H1 (cell line): ENCODE measurements around the gene ADCY2. TPM values are rescaled to one million over a fixed set of nuclear protein-coding genes. Genes with fewer than 3 reads are reported as not detected.

ENCODE experiments used
- CTCF ChIA-PET: fragments of 300-600 bp; sonication (Branson Sonifier 250); formaldehyde crosslinking; loops from one replicate; lab custom pipeline; 2021; ENCODE audit not compliant: partially characterized antibody; lab: Charles Lee
- POLR2A ChIA-PET: fragments of 300-600 bp; sonication (Branson Sonifier 250); formaldehyde crosslinking; loops from one replicate; lab custom pipeline; 2021; ENCODE audit warnings: inconsistent platforms; ENCODE audit not compliant: partially characterized antibody; lab: Charles Lee
- DNase-seq, 2 experiments: peaks; one replicate each; pipeline versions ENCODE4 v3.0.0 to v3.0.0-alpha.2; 2010 to 2022; ENCODE audit warnings: low spot score in 2 of 2, low read depth in 1 of 2, mixed read lengths in 1 of 2
- FAIRE-seq: peaks from 2 replicates; lab custom pipeline; 2011; peaks lifted over from hg19 to GRCh38; lab: Jason Lieb, UNC
- H2AFZ ChIP-seq: 2 replicates; pipeline ENCODE4 v1.8.1; 2012; ENCODE audit warnings: low read length, inconsistent platforms
- H2AK5ac ChIP-seq: 2 replicates; pipeline ENCODE4 v1.6.1; 2013; ENCODE audit warnings: low read depth, low read length
- H2BK120ac ChIP-seq: replicated peaks from 2 replicates; pipeline ENCODE3; 2013; ENCODE audit warnings: low read depth, low read length, inconsistent platforms
- H2BK12ac ChIP-seq: 2 replicates; pipeline ENCODE4 v1.6.1; 2013; ENCODE audit warnings: low read depth, low read length
- H2BK15ac ChIP-seq: 2 replicates; pipeline ENCODE4 v1.6.1; 2013; ENCODE audit warnings: low read length
- H2BK20ac ChIP-seq: 2 replicates; pipeline ENCODE4 v1.6.1; 2013; ENCODE audit warnings: low read length
- H2BK5ac ChIP-seq: 2 replicates; pipeline ENCODE4 v1.6.1; 2013; ENCODE audit warnings: low read depth, low read length
- H3K14ac ChIP-seq: 2 replicates; pipeline ENCODE4 v1.6.1; 2013; ENCODE audit warnings: inconsistent platforms; ENCODE audit not compliant: insufficient read length
- H3K18ac ChIP-seq: 2 replicates; pipeline ENCODE4 v1.6.1; 2013; ENCODE audit warnings: low read length; ENCODE audit errors: extremely low read depth
- H3K23ac ChIP-seq: 2 replicates; pipeline ENCODE4 v1.6.1; 2013; ENCODE audit warnings: inconsistent platforms; ENCODE audit not compliant: insufficient read length
- H3K23me2 ChIP-seq: 2 replicates; pipeline ENCODE4 v1.6.1; 2013; ENCODE audit warnings: low read depth, low read length
- H3K27ac ChIP-seq: 2 replicates; pipeline ENCODE4 v1.6.1; 2011; ENCODE audit warnings: low read depth, low read length, inconsistent platforms
- H3K27me3 ChIP-seq, 4 experiments: replicated peaks in 1 of 4; 1 replicate in 1 of 4; 2 replicates in 3 of 4; pipeline versions ENCODE4 v1.6.1 to v1.8.1; 2011 to 2013; ENCODE audit warnings: low read length in 3 of 4, mild to moderate bottlenecking in 3 of 4, inconsistent platforms in 2 of 4, mixed read lengths in 2 of 4, moderate library complexity in 1 of 4; ENCODE audit not compliant: control insufficient read depth in 3 of 4, insufficient read depth in 3 of 4; ENCODE audit errors: extremely low read depth in 1 of 4
- H3K36me3 ChIP-seq, 4 experiments: 2 replicates each; pipeline versions ENCODE4 v1.6.1 to v1.8.1; 2011 to 2013; ENCODE audit warnings: mild to moderate bottlenecking in 4 of 4, low read length in 3 of 4, moderate library complexity in 2 of 4, control low read depth in 1 of 4, inconsistent platforms in 1 of 4; ENCODE audit not compliant: insufficient read depth in 4 of 4, control insufficient read depth in 2 of 4
- H3K4ac ChIP-seq: replicated peaks from 2 replicates; pipeline ENCODE3; 2013; ENCODE audit warnings: low read length, low read depth, mixed read lengths, inconsistent platforms; ENCODE audit not compliant: insufficient read length
- H3K4me1 ChIP-seq, 4 experiments: replicated peaks in 1 of 4; 1 replicate in 1 of 4; 2 replicates in 3 of 4; pipeline versions ENCODE4 v1.6.1 to v1.8.1; 2011 to 2013; ENCODE audit warnings: low read length in 3 of 4, inconsistent platforms in 2 of 4, mixed read lengths in 1 of 4; ENCODE audit not compliant: insufficient read depth in 4 of 4, control insufficient read depth in 3 of 4
- H3K4me2 ChIP-seq, 2 experiments: 2 replicates each; pipeline versions ENCODE4 v1.6.1 to v1.8.1; 2011 to 2013; ENCODE audit warnings: low read depth in 2 of 2, low read length in 2 of 2, control low read depth in 1 of 2, inconsistent platforms in 1 of 2, mild to moderate bottlenecking in 1 of 2; ENCODE audit not compliant: insufficient read depth in 1 of 2
- H3K4me3 ChIP-seq, 4 experiments: fragments of 200-600, 300-600 bp in 1 of 4; sonication (generic), shearing (Covaris generic), sonication (Bioruptor Twin) in 1 of 4; 2 replicates each; pipeline versions ENCODE4 v1.5.1 to v1.8.1; 2011 to 2016; ENCODE audit warnings: low read length in 4 of 4, low read depth in 3 of 4, control low read depth in 2 of 4, inconsistent platforms in 2 of 4, mild to moderate bottlenecking in 2 of 4, mixed read lengths in 1 of 4, moderate library complexity in 1 of 4; ENCODE audit not compliant: insufficient read depth in 2 of 4; ENCODE audit errors: extremely low read depth in 1 of 4
- H3K56ac ChIP-seq: replicated peaks from 2 replicates; pipeline ENCODE3; 2013; ENCODE audit warnings: low read depth, mild to moderate bottlenecking, mixed read lengths, low read length, inconsistent platforms; ENCODE audit not compliant: insufficient read length
- H3K79me1 ChIP-seq: 2 replicates; pipeline ENCODE4 v1.6.1; 2013; ENCODE audit warnings: low read depth, low read length, control low read depth
- H3K79me2 ChIP-seq, 2 experiments: 2 replicates each; pipeline versions ENCODE4 v1.6.1 to v1.8.1; 2012 to 2013; ENCODE audit warnings: low read length in 2 of 2, mild to moderate bottlenecking in 2 of 2, inconsistent platforms in 1 of 2; ENCODE audit not compliant: insufficient read depth in 2 of 2, control insufficient read depth in 1 of 2
- H3K9ac ChIP-seq, 4 experiments: replicated peaks in 1 of 4; 1 replicate in 1 of 4; 2 replicates in 3 of 4; pipeline versions ENCODE4 v1.6.1 to v1.8.1; 2011 to 2013; ENCODE audit warnings: low read depth in 3 of 4, low read length in 3 of 4, control low read depth in 2 of 4, mild to moderate bottlenecking in 2 of 4, moderate library complexity in 2 of 4, inconsistent platforms in 1 of 4; ENCODE audit errors: extremely low read depth in 1 of 4
- H3K9me3 ChIP-seq, 2 experiments: 2 replicates each; pipeline versions ENCODE4 v1.6.1 to v1.8.1; 2012 to 2013; ENCODE audit warnings: mild to moderate bottlenecking in 2 of 2, moderate library complexity in 2 of 2, control low read depth in 1 of 2, inconsistent platforms in 1 of 2, low read depth in 1 of 2, low read length in 1 of 2, mixed read lengths in 1 of 2; ENCODE audit not compliant: insufficient read depth in 2 of 2
- H4K20me1 ChIP-seq, 2 experiments: replicated peaks in 1 of 2; 2 replicates each; pipeline versions ENCODE3 to v1.8.1; 2011 to 2013; ENCODE audit warnings: inconsistent platforms in 2 of 2, low read length in 2 of 2, mild to moderate bottlenecking in 1 of 2; ENCODE audit not compliant: insufficient read depth in 2 of 2, control insufficient read depth in 1 of 2
- H4K5ac ChIP-seq: 2 replicates; pipeline ENCODE4 v1.6.1; 2013; ENCODE audit warnings: low read length, low read depth, mixed read lengths, inconsistent platforms; ENCODE audit not compliant: insufficient read length
- H4K8ac ChIP-seq: 2 replicates; pipeline ENCODE4 v1.8.0; 2013; ENCODE audit warnings: mild to moderate bottlenecking, moderate library complexity, low read length, inconsistent platforms; ENCODE audit not compliant: insufficient read depth; ENCODE audit errors: extremely low read depth
- H4K91ac ChIP-seq: replicated peaks from 2 replicates; pipeline ENCODE3; 2013; ENCODE audit warnings: low read length, mixed read lengths, inconsistent platforms; ENCODE audit not compliant: insufficient read length
- MAFK ChIP-seq: IDR thresholded peaks from 2 replicates; pipeline ENCODE4 v1.6.1; 2012; ENCODE audit warnings: low read depth, mild to moderate bottlenecking, improper control_type of control experiment, low read length
- RAD21 ChIP-seq, 2 experiments: IDR thresholded peaks in 1 of 2; conservative IDR thresholded peaks in 1 of 2; 2 replicates each; pipeline ENCODE4 v1.6.1; 2011; ENCODE audit warnings: low read depth in 2 of 2, low read length in 2 of 2, improper control_type of control experiment in 1 of 2, inconsistent platforms in 1 of 2, mild to moderate bottlenecking in 1 of 2, moderate library complexity in 1 of 2
- SP4 ChIP-seq: IDR thresholded peaks from 2 replicates; pipeline ENCODE4 v1.6.1; 2012; ENCODE audit warnings: low read length, inconsistent platforms
- YY1 ChIP-seq: IDR thresholded peaks from 2 replicates; pipeline ENCODE4 v1.6.1; 2011; ENCODE audit warnings: low read depth, mild to moderate bottlenecking, low read length
- WGBS, 2 experiments: shearing (Covaris generic) in 1 of 2; methylation state at CpG; one replicate each; pipeline versions ENCODE4 v1.1.6 to v1.1.7; 2013 to 2015; ENCODE audit warnings: low lambda C conversion rate in 2 of 2, mixed read lengths in 2 of 2, inconsistent platforms in 1 of 2, low coverage in 1 of 2, missing lambda C conversion rate in 1 of 2; ENCODE audit not compliant: insufficient replicate concordance in 2 of 2, insufficient coverage in 1 of 2, insufficient read length in 1 of 2; ENCODE audit errors: extremely low coverage in 1 of 2, missing lambda C conversion rate in 1 of 2; 5-methylcytosine and 5-hydroxymethylcytosine counted together
- polyA plus RNA-seq, 7 experiments: library from polyadenylated mRNA; depleted of rRNA in 3 of 7; stranded (reverse) in 5 of 7; unstranded in 2 of 7; fragments of >200 nt in 5 of 7; fragments of 200-250 nt in 2 of 7; gene quantifications; 1 replicate in 5 of 7; 2 replicates in 1 of 7; 4 replicates in 1 of 7; pipeline versions ENCODE4 v1.2.1 to v1.2.3, GENCODE V29; 2011 to 2013; ENCODE audit warnings: missing spikeins in 2 of 7, mixed read lengths in 2 of 7
- total RNA-seq: library from RNA; stranded (reverse); fragmentation: NEBNext Ultra II Directional; extraction: Animal tissue kit (Norgen Biotek cat#: 25700); gene quantifications from 2 replicates; pipeline ENCODE4 v1.2.1, GENCODE V29; 2021
- TF ChIP-seq, protein P1 (sequence below), 3 experiments: IDR thresholded peaks; 1 replicate in 2 of 3; 2 replicates in 1 of 3; pipeline versions ENCODE4 v1.5.1 to v1.6.1; 2011; ENCODE audit warnings: low read length in 3 of 3, mild to moderate bottlenecking in 3 of 3, inconsistent platforms in 2 of 3, low read depth in 1 of 3, moderate library complexity in 1 of 3; ENCODE audit not compliant: insufficient read depth in 1 of 3; ENCODE audit errors: control extremely low read depth in 1 of 3
- TF ChIP-seq, protein P2 (sequence below): IDR thresholded peaks from 2 replicates; pipeline ENCODE4 v1.6.1; 2012; ENCODE audit warnings: low read length, inconsistent platforms

Gene ADCY2
- total and polyA plus RNA-seq, 2 of the 8 experiments (the other 6 are each of a cell fraction or from before 2014, with no cell fraction given), result 35.8 to 122 TPM

DNA sequence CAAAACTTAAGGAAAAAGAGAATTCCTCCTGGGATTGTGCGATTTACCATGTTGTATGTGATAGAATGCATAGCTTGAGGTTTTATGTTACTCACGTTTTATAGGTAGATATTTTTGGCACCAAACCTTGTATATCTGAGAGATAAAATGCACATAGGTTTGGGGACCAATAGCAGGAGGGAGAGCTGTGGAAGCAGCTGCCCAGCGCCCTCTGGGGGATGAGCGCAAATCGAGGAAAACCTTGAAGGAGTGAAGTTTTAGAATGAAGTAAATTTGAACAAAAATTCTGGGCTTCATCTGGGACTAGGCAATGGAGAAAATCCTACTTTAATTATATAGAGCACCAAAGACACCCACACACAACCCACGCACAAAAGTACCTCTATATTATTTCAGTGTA, 197.0 kb downstream of the ADCY2 start:
- peaks cover 0 to 13% (median 7%) of the 10 kb centered on the region in 4 experiments; a peak in 6 of 7 replicates for H3K4me1 ChIP-seq
- no peak overlapping the region for H3K4me2 ChIP-seq
- no peak overlapping the region for H3K18ac ChIP-seq
- TF ChIP-seq, protein P1, sequence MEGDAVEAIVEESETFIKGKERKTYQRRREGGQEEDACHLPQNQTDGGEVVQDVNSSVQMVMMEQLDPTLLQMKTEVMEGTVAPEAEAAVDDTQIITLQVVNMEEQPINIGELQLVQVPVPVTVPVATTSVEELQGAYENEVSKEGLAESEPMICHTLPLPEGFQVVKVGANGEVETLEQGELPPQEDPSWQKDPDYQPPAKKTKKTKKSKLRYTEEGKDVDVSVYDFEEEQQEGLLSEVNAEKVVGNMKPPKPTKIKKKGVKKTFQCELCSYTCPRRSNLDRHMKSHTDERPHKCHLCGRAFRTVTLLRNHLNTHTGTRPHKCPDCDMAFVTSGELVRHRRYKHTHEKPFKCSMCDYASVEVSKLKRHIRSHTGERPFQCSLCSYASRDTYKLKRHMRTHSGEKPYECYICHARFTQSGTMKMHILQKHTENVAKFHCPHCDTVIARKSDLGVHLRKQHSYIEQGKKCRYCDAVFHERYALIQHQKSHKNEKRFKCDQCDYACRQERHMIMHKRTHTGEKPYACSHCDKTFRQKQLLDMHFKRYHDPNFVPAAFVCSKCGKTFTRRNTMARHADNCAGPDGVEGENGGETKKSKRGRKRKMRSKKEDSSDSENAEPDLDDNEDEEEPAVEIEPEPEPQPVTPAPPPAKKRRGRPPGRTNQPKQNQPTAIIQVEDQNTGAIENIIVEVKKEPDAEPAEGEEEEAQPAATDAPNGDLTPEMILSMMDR (IDR thresholded peaks at IDR 0.05; ENCODE audit: control extremely low read depth in 1 of 3, insufficient read depth in 1 of 3, low read depth in 1 of 3, low read length in 3 of 3), result peak; percentile 55 to 67 (median 62)
- TF ChIP-seq RAD21 (IDR thresholded peaks at IDR 0.05 in 1 of 2, conservative IDR thresholded peaks at IDR 0.05 in 1 of 2; ENCODE audit: low read depth in 2 of 2, low read length in 2 of 2), result peak; percentile 69
- TF ChIP-seq, protein P2, sequence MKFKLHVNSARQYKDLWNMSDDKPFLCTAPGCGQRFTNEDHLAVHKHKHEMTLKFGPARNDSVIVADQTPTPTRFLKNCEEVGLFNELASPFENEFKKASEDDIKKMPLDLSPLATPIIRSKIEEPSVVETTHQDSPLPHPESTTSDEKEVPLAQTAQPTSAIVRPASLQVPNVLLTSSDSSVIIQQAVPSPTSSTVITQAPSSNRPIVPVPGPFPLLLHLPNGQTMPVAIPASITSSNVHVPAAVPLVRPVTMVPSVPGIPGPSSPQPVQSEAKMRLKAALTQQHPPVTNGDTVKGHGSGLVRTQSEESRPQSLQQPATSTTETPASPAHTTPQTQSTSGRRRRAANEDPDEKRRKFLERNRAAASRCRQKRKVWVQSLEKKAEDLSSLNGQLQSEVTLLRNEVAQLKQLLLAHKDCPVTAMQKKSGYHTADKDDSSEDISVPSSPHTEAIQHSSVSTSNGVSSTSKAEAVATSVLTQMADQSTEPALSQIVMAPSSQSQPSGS, result no peak
- no peak for TF ChIP-seq MAFK
- no peak for TF ChIP-seq YY1
- TF ChIP-seq SP4, result no peak
- no peak overlapping the region for H2BK15ac ChIP-seq
- no peak overlapping the region for H2BK120ac ChIP-seq
- no peaks in the 10 kb centered on the region for H3K27me3 ChIP-seq
- WGBS, 2 experiments, result 63% methylated on average over 6 of the region's 6 CpGs; no CpG with 5 or more reads in 1 of the 2 experiments
- DNase-seq, result peak in 1 of 2 experiments; percentile 58
- no peaks in the 10 kb centered on the region for H3K36me3 ChIP-seq
- H3K23me2 ChIP-seq, result no peaks in the 10 kb centered on the region
- H3K9me3 ChIP-seq, result no peaks in the 10 kb centered on the region
- FAIRE-seq, result peak; percentile 68
- H3K14ac ChIP-seq, result no peak overlapping the region
- CTCF ChIA-PET, result interaction anchor here (0.5 to 3.1 kb wide), 29 partner anchors 10 to 605 kb away, joined by 3 to 19 read pairs (median 4); no protein-coding TSS in a partner anchor
- H2BK5ac ChIP-seq, result no peak overlapping the region
- H2AFZ ChIP-seq, result no peak overlapping the region
- no peak overlapping the region for H3K27ac ChIP-seq
- H4K8ac ChIP-seq, result no peak overlapping the region
- no peak overlapping the region for H2AK5ac ChIP-seq
- H4K20me1 ChIP-seq, result no peaks in the 10 kb centered on the region
- H3K4ac ChIP-seq, result no peak overlapping the region
- no peak overlapping the region for H2BK12ac ChIP-seq
- no peak overlapping the region for H3K9ac ChIP-seq
- no peak overlapping the region for H3K23ac ChIP-seq
- no peak overlapping the region for H2BK20ac ChIP-seq
- H4K5ac ChIP-seq, result no peak overlapping the region
- H3K4me3 ChIP-seq, result no peak overlapping the region
- H3K56ac ChIP-seq, result no peak overlapping the region
- no peak overlapping the region for H4K91ac ChIP-seq
- peaks cover 0 to 8% of the 10 kb centered on the region in 2 experiments; a peak in 2 of 4 replicates for H3K79me2 ChIP-seq
- POLR2A ChIA-PET, result interaction anchor here (3.5 kb wide), 1 partner anchor 14 kb away, joined by 8 read pairs; no protein-coding TSS in a partner anchor
- H3K79me1 ChIP-seq, result no peaks in the 10 kb centered on the region
